Trophoblast cell (in vitro differentiated cells and primary cell): ENCODE data around the gene AP2A2.

Source experiments
- DNase-seq, 2 donors: peaks; one replicate each; pipeline ENCODE4 v3.0.0-alpha.2; 2016
- H2AFZ ChIP-seq: 2 replicates; pipeline ENCODE4 v1.6.1; 2013; ENCODE audit warnings: low read length, moderate library complexity, mild to moderate bottlenecking; ENCODE audit not compliant: insufficient read depth, poor library complexity
- H2AK5ac ChIP-seq: 2 replicates; pipeline ENCODE4 v1.6.1; 2013; ENCODE audit warnings: mild to moderate bottlenecking, low read length
- H2BK120ac ChIP-seq: 2 replicates; pipeline ENCODE4 v1.6.1; 2013; ENCODE audit warnings: low read length, mild to moderate bottlenecking, moderate library complexity; ENCODE audit not compliant: insufficient read depth, poor library complexity
- H2BK12ac ChIP-seq: 2 replicates; pipeline ENCODE4 v1.6.1; 2013; ENCODE audit warnings: mild to moderate bottlenecking, low read length, moderate library complexity
- H2BK5ac ChIP-seq: 2 replicates; pipeline ENCODE4 v1.6.1; 2013; ENCODE audit warnings: low read length, low read depth, moderate library complexity, mild to moderate bottlenecking; ENCODE audit not compliant: poor library complexity
- H3K14ac ChIP-seq: 2 replicates; pipeline ENCODE4 v1.6.1; 2013; ENCODE audit warnings: mild to moderate bottlenecking, low read length
- H3K18ac ChIP-seq: 2 replicates; pipeline ENCODE4 v1.6.1; 2013; ENCODE audit warnings: mild to moderate bottlenecking, low read length
- H3K23ac ChIP-seq: 2 replicates; pipeline ENCODE4 v1.6.1; 2013; ENCODE audit warnings: low read length
- H3K27ac ChIP-seq: 2 replicates; pipeline ENCODE4 v1.5.1; 2013; ENCODE audit warnings: low read depth, mild to moderate bottlenecking, inconsistent platforms, low read length, moderate library complexity
- H3K27me3 ChIP-seq: 2 replicates; pipeline ENCODE4 v1.6.1; 2013; ENCODE audit warnings: inconsistent platforms, mild to moderate bottlenecking, low read length, moderate library complexity; ENCODE audit not compliant: insufficient read depth
- H3K36me3 ChIP-seq, 2 experiments: 1 replicate in 1 of 2; 2 replicates in 1 of 2; pipeline ENCODE4 v1.6.1; 2013; ENCODE audit warnings: low read length in 2 of 2, mild to moderate bottlenecking in 2 of 2, moderate library complexity in 1 of 2; ENCODE audit not compliant: insufficient read depth in 2 of 2, control insufficient read depth in 1 of 2
- H3K4ac ChIP-seq: 2 replicates; pipeline ENCODE4 v1.6.1; 2013; ENCODE audit warnings: low read depth, mild to moderate bottlenecking, low read length, moderate library complexity
- H3K4me1 ChIP-seq, 2 experiments: 1 replicate in 1 of 2; 2 replicates in 1 of 2; pipeline ENCODE4 v1.6.1; 2013; ENCODE audit warnings: low read length in 2 of 2, mild to moderate bottlenecking in 2 of 2, moderate library complexity in 1 of 2; ENCODE audit not compliant: insufficient read depth in 2 of 2, control insufficient read depth in 1 of 2
- H3K4me2 ChIP-seq: 2 replicates; pipeline ENCODE4 v1.6.1; 2013; ENCODE audit warnings: inconsistent platforms, mild to moderate bottlenecking, low read length, moderate library complexity
- H3K4me3 ChIP-seq: 2 replicates; pipeline ENCODE4 v1.5.1; 2013; ENCODE audit warnings: mild to moderate bottlenecking, low read depth, low read length, inconsistent platforms
- H3K79me1 ChIP-seq: one replicate; pipeline ENCODE4 v1.6.1; 2013; ENCODE audit warnings: low read length
- H3K79me2 ChIP-seq: 2 replicates; pipeline ENCODE4 v1.6.1; 2013; ENCODE audit warnings: low read length, mild to moderate bottlenecking; ENCODE audit not compliant: control insufficient read depth, insufficient read depth, poor library complexity
- H3K9ac ChIP-seq: 2 replicates; pipeline ENCODE4 v1.6.1; 2013; ENCODE audit warnings: mild to moderate bottlenecking, low read length
- H3K9me3 ChIP-seq: 2 replicates; pipeline ENCODE4 v1.6.1; 2013; ENCODE audit warnings: low read depth, mild to moderate bottlenecking, control low read depth, inconsistent platforms, low read length; ENCODE audit not compliant: insufficient read depth
- H4K12ac ChIP-seq: 2 replicates; pipeline ENCODE4 v1.6.1; 2013; ENCODE audit warnings: low read depth, mild to moderate bottlenecking, low read length, moderate library complexity
- H4K8ac ChIP-seq: 2 replicates; pipeline ENCODE4 v1.6.1; 2013; ENCODE audit warnings: low read depth, mild to moderate bottlenecking, low read length, moderate library complexity
- H4K91ac ChIP-seq: one replicate; pipeline ENCODE4 v1.6.1; 2013; ENCODE audit warnings: low read depth, mild to moderate bottlenecking, low read length, moderate library complexity
- WGBS: extraction: QIAGEN DNeasy Blood & Tissue Kit; methylation state at CpG from one replicate; pipeline ENCODE4 v1.1.7; 2013; ENCODE audit warnings: missing lambda C conversion rate; ENCODE audit not compliant: insufficient read length, insufficient coverage; ENCODE audit errors: extremely low coverage; 5-methylcytosine and 5-hydroxymethylcytosine counted together

The AP2A2 gene

GRCh38 chr11:969651-970205 lies 44.1 kb downstream of the AP2A2 start:
- Histone ChIP-seq H3K14ac (no peak overlapping the region), H3K18ac (no peak overlapping the region), H3K23ac (no peak overlapping the region), H3K4me1 (peaks cover 0 to 4% of the 10 kb centered on the region in 2 experiments), H3K4me3 (no peak overlapping the region), H4K8ac (no peak overlapping the region), H4K12ac (no peak overlapping the region), H2BK120ac (no peak overlapping the region), H3K79me2 (no peaks in the 10 kb centered on the region), H3K4me2 (no peak overlapping the region), H2BK5ac (no peak overlapping the region), H3K9me3 (peaks cover 2% of the 10 kb centered on the region), H3K9ac (no peak overlapping the region), H3K4ac (no peak overlapping the region), H2BK12ac (no peak overlapping the region), H2AK5ac (no peak overlapping the region), H3K79me1 (no peaks in the 10 kb centered on the region), H2AFZ (no peak overlapping the region), H3K27me3 (no peaks in the 10 kb centered on the region), H3K36me3 (peaks cover 46 to 48% of the 10 kb centered on the region in 2 experiments), H3K27ac (no peak overlapping the region), H4K91ac (no peak overlapping the region)
- WGBS, result no CpG with 5 or more reads among the region's 9 CpGs
- no peak for DNase-seq

GRCh38 chr11:970319-970871 lies 44.7 kb downstream of the AP2A2 start:
- Histone ChIP-seq H3K4me3 (no peak overlapping the region), H3K79me2 (no peaks in the 10 kb centered on the region), H2AK5ac (no peak overlapping the region), H4K91ac (no peak overlapping the region), H4K8ac (no peak overlapping the region), H4K12ac (no peak overlapping the region), H3K79me1 (no peaks in the 10 kb centered on the region), H3K36me3 (peaks cover 51% of the 10 kb centered on the region in 2 experiments), H3K23ac (no peak overlapping the region), H2BK120ac (no peak overlapping the region), H2BK5ac (no peak overlapping the region), H2BK12ac (no peak overlapping the region), H3K9ac (no peak overlapping the region), H2AFZ (no peak overlapping the region), H3K18ac (no peak overlapping the region), H3K9me3 (peaks cover 2% of the 10 kb centered on the region), H3K4me2 (no peak overlapping the region), H3K4me1 (peaks cover 0 to 4% of the 10 kb centered on the region in 2 experiments), H3K27me3 (no peaks in the 10 kb centered on the region), H3K27ac (no peak overlapping the region), H3K4ac (no peak overlapping the region), H3K14ac (no peak overlapping the region)
- no peak for DNase-seq
- no CpG with 5 or more reads among the region's 26 CpGs for WGBS

- H3K23ac ChIP-seq, result no peak overlapping the region
- H3K9me3 ChIP-seq, result peaks cover 2% of the 10 kb centered on the region
- no peak overlapping the region for H4K8ac ChIP-seq
- no peaks in the 10 kb centered on the region for H3K27me3 ChIP-seq
- no peak overlapping the region for H2AK5ac ChIP-seq
- peaks cover 47 to 54% of the 10 kb centered on the region in 2 experiments for H3K36me3 ChIP-seq
- no peak overlapping the region for H3K27ac ChIP-seq
- H2AFZ ChIP-seq, result no peak overlapping the region
- no peak overlapping the region for H3K4ac ChIP-seq
- no peaks in the 10 kb centered on the region for H3K79me2 ChIP-seq
- H3K4me2 ChIP-seq, result no peak overlapping the region
- H3K4me1 ChIP-seq, result peaks cover 0 to 4% of the 10 kb centered on the region in 2 experiments
- no peak overlapping the region for H3K4me3 ChIP-seq
- DNase-seq, result no peak
- no peak overlapping the region for H4K91ac ChIP-seq
- H2BK120ac ChIP-seq, result no peak overlapping the region
- H3K9ac ChIP-seq, result no peak overlapping the region
- no peak overlapping the region for H4K12ac ChIP-seq
- no peak overlapping the region for H2BK5ac ChIP-seq
- H3K14ac ChIP-seq, result no peak overlapping the region
- WGBS, result no CpG with 5 or more reads among the region's 12 CpGs
- H3K18ac ChIP-seq, result no peak overlapping the region
- H3K79me1 ChIP-seq, result no peaks in the 10 kb centered on the region
- no peak overlapping the region for H2BK12ac ChIP-seq
Measured at GRCh38 chr11:971092-971690, 45.5 kb downstream of the AP2A2 start.

- H3K4me3 ChIP-seq, result no peak overlapping the region
- no peak overlapping the region for H2BK5ac ChIP-seq
- no peak overlapping the region for H2BK12ac ChIP-seq
- DNase-seq, result no peak
- no peak overlapping the region for H4K8ac ChIP-seq
- H3K4ac ChIP-seq, result no peak overlapping the region
- no peak overlapping the region for H2AK5ac ChIP-seq
- no peak overlapping the region for H2BK120ac ChIP-seq
- no peak overlapping the region for H3K9ac ChIP-seq
- no peak overlapping the region for H4K12ac ChIP-seq
- no peak overlapping the region for H3K4me2 ChIP-seq
- peaks cover 46 to 56% of the 10 kb centered on the region in 2 experiments for H3K36me3 ChIP-seq
- H4K91ac ChIP-seq, result no peak overlapping the region
- no peaks in the 10 kb centered on the region for H3K27me3 ChIP-seq
- H3K23ac ChIP-seq, result no peak overlapping the region
- WGBS, result no CpG with 5 or more reads among the region's 31 CpGs
- no peaks in the 10 kb centered on the region for H3K79me1 ChIP-seq
- no peaks in the 10 kb centered on the region for H3K79me2 ChIP-seq
- H3K14ac ChIP-seq, result no peak overlapping the region
- peaks cover 0 to 4% of the 10 kb centered on the region in 2 experiments for H3K4me1 ChIP-seq
- H3K9me3 ChIP-seq, result peaks cover 2% of the 10 kb centered on the region
- H2AFZ ChIP-seq, result no peak overlapping the region
- H3K18ac ChIP-seq, result no peak overlapping the region
- no peak overlapping the region for H3K27ac ChIP-seq
Measured at GRCh38 chr11:971731-972365, 46.2 kb downstream of the AP2A2 start.
